NCI-H2029 (cell line): ENCODE data around the gene ENO4.

Experiments
- DNase-seq: peaks from one replicate; lab custom pipeline; 2025; lab: John Stamatoyannopoulos, UW

ENO4 gene

GRCh38 chr10:116913695-116914094 lies 64.4 kb downstream of the ENO4 start:
- no peak for DNase-seq

GRCh38 chr10:116915340-116915739 lies 66.0 kb downstream of the ENO4 start:
- DNase-seq = no peak

GRCh38 chr10:116917481-116917880 lies 68.2 kb downstream of the ENO4 start:
- no peak for DNase-seq

- DNase-seq = no peak
Measured at GRCh38 chr10:116918583-116918982, 69.3 kb downstream of the ENO4 start.

GRCh38 chr10:116919164-116919563 lies 69.9 kb downstream of the ENO4 start:
- no peak for DNase-seq

- DNase-seq = no peak
Measured at GRCh38 chr10:116919706-116920105, 70.4 kb downstream of the ENO4 start.

- DNase-seq = no peak
Measured at GRCh38 chr10:116925056-116925455, 75.8 kb downstream of the ENO4 start.

- no peak for DNase-seq
Measured at GRCh38 chr10:116926426-116926825, 77.1 kb downstream of the ENO4 start.

- no peak for DNase-seq
Measured at GRCh38 chr10:116931806-116932205, 82.5 kb downstream of the ENO4 start.
